Panc1 (cell line): ENCODE results near the gene FCRL2.

Experiments used
- CTCF ChIP-seq: fragments of 450-650 bp; IDR thresholded peaks from 2 replicates; pipeline ENCODE4 v1.5.1; 2017; ENCODE audit warnings: mild to moderate bottlenecking
- POLR2AphosphoS5 ChIP-seq: IDR thresholded peaks from 2 replicates; pipeline ENCODE4 v1.6.1; 2012; ENCODE audit warnings: mild to moderate bottlenecking, low read depth, low read length, moderate library complexity
- REST ChIP-seq, 2 experiments: IDR thresholded peaks; 2 replicates each; pipeline ENCODE4 v1.6.1; 2011 to 2012; ENCODE audit warnings: low read depth in 2 of 2, control low read depth in 1 of 2, low read length in 1 of 2, mild to moderate bottlenecking in 1 of 2, moderate library complexity in 1 of 2; ENCODE audit not compliant: insufficient read depth in 1 of 2
- SIN3A ChIP-seq: IDR thresholded peaks from 2 replicates; pipeline ENCODE4 v1.6.1; 2012; ENCODE audit warnings: low read depth, mild to moderate bottlenecking, low read length, moderate library complexity, borderline replicate concordance; ENCODE audit not compliant: insufficient read depth
- TCF7L2 ChIP-seq: IDR thresholded peaks from 2 replicates; pipeline ENCODE4 v1.6.1; 2011; ENCODE audit warnings: mild to moderate bottlenecking, low read depth, low read length, inconsistent platforms

GRCh38 chr1:157721985-157722384 lies 54.9 kb downstream of the FCRL2 start:
- no peak for TF ChIP-seq CTCF
- no peak for TF ChIP-seq TCF7L2
- no peak for TF ChIP-seq REST (IDR thresholded peaks at IDR 0.05; ENCODE audit: insufficient read depth in 1 of 2, low read depth in 2 of 2, low read length in 1 of 2)
- TF ChIP-seq POLR2AphosphoS5 = no peak
- no peak for TF ChIP-seq SIN3A
